ENCODE measurements around the gene SH3BGR.
A peak's percentile ranks its signal among the peaks of the same experiment; 100 is the strongest.

Gene SH3BGR

GRCh38 chr21:39518055-39518846 lies 66.5 kb downstream of the SH3BGR start:
- Histone ChIP-seq H3K36me3 (ENCODE audit: low read depth) (no peaks in the 10 kb centered on the region), H3K4me3 (ENCODE audit: severe bottlenecking) (no peak overlapping the region), H3K27me3 (ENCODE audit: insufficient read depth, poor library complexity, severe bottlenecking) (peaks cover 4% of the 10 kb centered on the region), H3K4me1 (ENCODE audit: insufficient read depth, poor library complexity, severe bottlenecking) (peaks cover 4% of the 10 kb centered on the region), H3K9me3 (ENCODE audit: severe bottlenecking) (no peaks in the 10 kb centered on the region), H3K27ac (ENCODE audit: poor library complexity, severe bottlenecking) (no peak overlapping the region)
- peak; percentile 86 for TF ChIP-seq CTCF (IDR thresholded peaks at IDR 0.05; ENCODE audit: poor library complexity, severe bottlenecking)
- DNase-seq (ENCODE audit: low spot score) (no peak), ATAC-seq (ENCODE audit: low read depth) (peak; percentile 82)

- Histone ChIP-seq H3K27me3 (ENCODE audit: insufficient read depth, poor library complexity, severe bottlenecking) (peaks cover 4% of the 10 kb centered on the region), H3K4me1 (ENCODE audit: insufficient read depth, poor library complexity, severe bottlenecking) (peaks cover 4% of the 10 kb centered on the region), H3K27ac (ENCODE audit: poor library complexity, severe bottlenecking) (no peak overlapping the region), H3K36me3 (ENCODE audit: low read depth) (no peaks in the 10 kb centered on the region), H3K9me3 (ENCODE audit: severe bottlenecking) (no peaks in the 10 kb centered on the region), H3K4me3 (ENCODE audit: severe bottlenecking) (no peak overlapping the region)
- ATAC-seq (ENCODE audit: low read depth) = peak; percentile 29
- no peak for DNase-seq (ENCODE audit: low spot score)
- TF ChIP-seq CTCF (IDR thresholded peaks at IDR 0.05; ENCODE audit: poor library complexity, severe bottlenecking) = no peak
Measured at GRCh38 chr21:39518847-39519210, 67.1 kb downstream of the SH3BGR start.

- H3K4me3 ChIP-seq (ENCODE audit: severe bottlenecking) = no peak overlapping the region
- no peak for ATAC-seq (ENCODE audit: low read depth)
- H3K27ac ChIP-seq (ENCODE audit: poor library complexity, severe bottlenecking) = no peak overlapping the region
- peaks cover 4% of the 10 kb centered on the region for H3K27me3 ChIP-seq (ENCODE audit: insufficient read depth, poor library complexity, severe bottlenecking)
- H3K36me3 ChIP-seq (ENCODE audit: low read depth) = no peaks in the 10 kb centered on the region
- no peaks in the 10 kb centered on the region for H3K9me3 ChIP-seq (ENCODE audit: severe bottlenecking)
- H3K4me1 ChIP-seq (ENCODE audit: insufficient read depth, poor library complexity, severe bottlenecking) = peaks cover 4% of the 10 kb centered on the region
- DNase-seq (ENCODE audit: low spot score) = no peak
- no peak for TF ChIP-seq CTCF (IDR thresholded peaks at IDR 0.05; ENCODE audit: poor library complexity, severe bottlenecking)
Measured at GRCh38 chr21:39519835-39520234, 68.1 kb downstream of the SH3BGR start.

- no peak for DNase-seq (ENCODE audit: low spot score)
- TF ChIP-seq CTCF (IDR thresholded peaks at IDR 0.05; ENCODE audit: poor library complexity, severe bottlenecking) = no peak
- Histone ChIP-seq H3K4me1 (ENCODE audit: insufficient read depth, poor library complexity, severe bottlenecking) (peaks cover 3% of the 10 kb centered on the region), H3K27me3 (ENCODE audit: insufficient read depth, poor library complexity, severe bottlenecking) (peaks cover 4% of the 10 kb centered on the region), H3K36me3 (ENCODE audit: low read depth) (no peaks in the 10 kb centered on the region), H3K4me3 (ENCODE audit: severe bottlenecking) (no peak overlapping the region), H3K9me3 (ENCODE audit: severe bottlenecking) (no peaks in the 10 kb centered on the region), H3K27ac (ENCODE audit: poor library complexity, severe bottlenecking) (no peak overlapping the region)
- no peak for ATAC-seq (ENCODE audit: low read depth)
Measured at GRCh38 chr21:39523399-39523798, 71.6 kb downstream of the SH3BGR start.

- no peaks in the 10 kb centered on the region for H3K27me3 ChIP-seq (ENCODE audit: insufficient read depth, poor library complexity, severe bottlenecking)
- no peaks in the 10 kb centered on the region for H3K4me1 ChIP-seq (ENCODE audit: insufficient read depth, poor library complexity, severe bottlenecking)
- ATAC-seq (ENCODE audit: low read depth) (no peak), DNase-seq (ENCODE audit: low spot score) (no peak)
- no peaks in the 10 kb centered on the region for H3K9me3 ChIP-seq (ENCODE audit: severe bottlenecking)
- no peak for TF ChIP-seq CTCF (IDR thresholded peaks at IDR 0.05; ENCODE audit: poor library complexity, severe bottlenecking)
- H3K4me3 ChIP-seq (ENCODE audit: severe bottlenecking) = no peak overlapping the region
- H3K27ac ChIP-seq (ENCODE audit: poor library complexity, severe bottlenecking) = no peak overlapping the region
- no peaks in the 10 kb centered on the region for H3K36me3 ChIP-seq (ENCODE audit: low read depth)
Measured at GRCh38 chr21:39523915-39524314, 72.1 kb downstream of the SH3BGR start.
